ENCODE results near the gene MYO1D.
"Not testable (repeated sequence)": the region's sequence is repeated elsewhere in the genome, so short reads cannot be mapped to it uniquely, and the experiment has no call there.

MYO1D gene

GRCh38 chr17:32461498-32461852 lies 415.4 kb downstream of the MYO1D start:
- no peak for DNase-seq (ENCODE audit: low read depth)

GRCh38 chr17:32460054-32460453 lies 416.9 kb downstream of the MYO1D start:
- no peak for DNase-seq (ENCODE audit: low read depth)

- DNase-seq (ENCODE audit: low read depth) = no peak
Observed at GRCh38 chr17:32458371-32458770, 418.6 kb downstream of the MYO1D start.

- no peak for DNase-seq (ENCODE audit: low read depth)
Observed at GRCh38 chr17:32453370-32453769, 423.6 kb downstream of the MYO1D start.

GRCh38 chr17:32452281-32452680 lies 424.6 kb downstream of the MYO1D start:
- DNase-seq (ENCODE audit: low read depth) = no peak

GRCh38 chr17:32451879-32452278 lies 425.0 kb downstream of the MYO1D start:
- no peak for DNase-seq (ENCODE audit: low read depth)

GRCh38 chr17:32450379-32450778 lies 426.5 kb downstream of the MYO1D start:
- not testable (repeated sequence) for DNase-seq (ENCODE audit: low read depth)

GRCh38 chr17:32449963-32450362 lies 427.0 kb downstream of the MYO1D start:
- no peak for DNase-seq (ENCODE audit: low read depth)

- DNase-seq (ENCODE audit: low read depth) = no peak
Observed at GRCh38 chr17:32446949-32447348, 430.0 kb downstream of the MYO1D start.

GRCh38 chr17:32445971-32446370 lies 431.0 kb downstream of the MYO1D start:
- DNase-seq (ENCODE audit: low read depth) = peak; percentile 32

GRCh38 chr17:32445497-32445896 lies 431.4 kb downstream of the MYO1D start:
- DNase-seq (ENCODE audit: low read depth) = no peak

GRCh38 chr17:32445074-32445415 lies 431.9 kb downstream of the MYO1D start:
- DNase-seq (ENCODE audit: low read depth) = peak; percentile 43

- DNase-seq (ENCODE audit: low read depth) = peak; percentile 94
Observed at GRCh38 chr17:32444301-32445073, 432.4 kb downstream of the MYO1D start, which contains the start of gene PSMD11. PSMD11 (plus strand) TSS chr17:32444510; CDS start chr17:32444524, 14 bp downstream.

- no peak for DNase-seq (ENCODE audit: low read depth)
Observed at GRCh38 chr17:32443827-32444300, 433.1 kb downstream of the MYO1D start.
